ENCODE results near the gene PRELID3B. TPM values are rescaled to one million over a fixed set of nuclear protein-coding genes. Genes with fewer than 3 reads are reported as not detected.

PRELID3B gene
- total RNA-seq, 1 experiment from 2014 or later = 129 TPM

- TF ChIP-seq REST (IDR thresholded peaks at IDR 0.05; ENCODE audit: low read depth) (no peak), EGR1 (IDR thresholded peaks at IDR 0.05; ENCODE audit: low read depth) (no peak)
These were observed 39.6 kb downstream of the PRELID3B start (continued) for GRCh38 chr20:59002874-59003399.

- Histone ChIP-seq H4K20me1 (ENCODE audit: insufficient read depth) (no peaks in the 10 kb centered on the region), H3K36me3 (ENCODE audit: control insufficient read depth in 1 of 2, insufficient read depth in 2 of 2, low read length in 2 of 2) (peaks cover 4 to 9% of the 10 kb centered on the region in 2 experiments; a peak in 2 of 4 replicates), H3K79me2 (ENCODE audit: insufficient read depth, low read length) (peaks cover 30% of the 10 kb centered on the region; the same call in 1 of the 2 replicates), H3K9me2 (ENCODE audit: insufficient read depth) (no peaks in the 10 kb centered on the region), H3K9me3 (ENCODE audit: control insufficient read depth in 1 of 2, insufficient read depth in 1 of 2, low read depth in 1 of 2, low read length in 2 of 2) (no peaks in the 10 kb centered on the region), H3K27me3 (ENCODE audit: insufficient read depth, low read length) (no peaks in the 10 kb centered on the region), H3K9ac (ENCODE audit: low read length) (no peak overlapping the region), H2AFZ (ENCODE audit: low read depth, low read length, poor library complexity, severe bottlenecking) (no peak overlapping the region), H3K4me3 (replicated peaks in 1 of 2; ENCODE audit: low read depth in 1 of 2, low read length in 2 of 2) (no peak overlapping the region), H3K4me1 (ENCODE audit: control insufficient read depth in 1 of 2, insufficient read depth in 2 of 2, low read length in 2 of 2) (peaks cover 5 to 18% of the 10 kb centered on the region in 2 experiments), H3K27ac (ENCODE audit: low read depth, low read length) (no peak overlapping the region), H3K4me2 (ENCODE audit: low read length) (no peak overlapping the region)
- intact Hi-C loops (cut with micrococcal nuclease) = no loop called here
- no peak for DNase-seq (ENCODE audit: low read depth, low spot score)
- TF ChIP-seq ZFX (IDR thresholded peaks at IDR 0.05) = no peak
- TF ChIP-seq CTCF (IDR thresholded peaks at IDR 0.05 in 2 of 3, conservative IDR thresholded peaks at IDR 0.05 in 1 of 3; ENCODE audit: borderline replicate concordance in 1 of 3, insufficient read depth in 1 of 3, low read depth in 2 of 3, low read length in 2 of 3) = no peak
- no peak for TF ChIP-seq ZNF274 (IDR thresholded peaks at IDR 0.05; ENCODE audit: low read depth, low read length)
- no peak for TF ChIP-seq CBX3 (IDR thresholded peaks at IDR 0.05; ENCODE audit: low read depth)
- TF ChIP-seq EGR1 (IDR thresholded peaks at IDR 0.05; ENCODE audit: low read depth) = no peak
- TF ChIP-seq YY1 (IDR thresholded peaks at IDR 0.05; ENCODE audit: extremely low read depth, insufficient replicate concordance, low read depth, low read length) = no peak
- no peak for TF ChIP-seq MAX (IDR thresholded peaks at IDR 0.05)
- TF ChIP-seq REST (IDR thresholded peaks at IDR 0.05; ENCODE audit: low read depth) = no peak
- no peak for TF ChIP-seq SP1 (IDR thresholded peaks at IDR 0.05; ENCODE audit: low read depth)
- TF ChIP-seq POLR2A (IDR thresholded peaks at IDR 0.05; ENCODE audit: borderline replicate concordance, extremely low read depth, insufficient read depth, insufficient read length) = no peak
- TF ChIP-seq RAD21 (IDR thresholded peaks at IDR 0.05; ENCODE audit: low read depth) = no peak
- TF ChIP-seq ZBTB33 (IDR thresholded peaks at IDR 0.05; ENCODE audit: extremely low read depth, insufficient replicate concordance, low read length) = no peak
- no TSS peak for BruUV-seq (replicated peaks)
- CTCF ChIA-PET = no interaction called here
- POLR2A ChIA-PET = no interaction called here
- no peak for ATAC-seq
- RAD21 ChIA-PET (ENCODE audit: low non-redundant PET in 1 of 2, low total read pairs in 2 of 2, uncharacterized antibody in 2 of 2, unreplicated experiment in 2 of 2) = no interaction called here
These were observed 40.2 kb downstream of the PRELID3B start for GRCh38 chr20:59002388-59002787.
